ENCODE data around the gene MLLT10.
"Not testable (repeated sequence)": the region's sequence is repeated elsewhere in the genome, so short reads cannot be mapped to it uniquely, and the experiment has no call there.

Gene MLLT10

DNA sequence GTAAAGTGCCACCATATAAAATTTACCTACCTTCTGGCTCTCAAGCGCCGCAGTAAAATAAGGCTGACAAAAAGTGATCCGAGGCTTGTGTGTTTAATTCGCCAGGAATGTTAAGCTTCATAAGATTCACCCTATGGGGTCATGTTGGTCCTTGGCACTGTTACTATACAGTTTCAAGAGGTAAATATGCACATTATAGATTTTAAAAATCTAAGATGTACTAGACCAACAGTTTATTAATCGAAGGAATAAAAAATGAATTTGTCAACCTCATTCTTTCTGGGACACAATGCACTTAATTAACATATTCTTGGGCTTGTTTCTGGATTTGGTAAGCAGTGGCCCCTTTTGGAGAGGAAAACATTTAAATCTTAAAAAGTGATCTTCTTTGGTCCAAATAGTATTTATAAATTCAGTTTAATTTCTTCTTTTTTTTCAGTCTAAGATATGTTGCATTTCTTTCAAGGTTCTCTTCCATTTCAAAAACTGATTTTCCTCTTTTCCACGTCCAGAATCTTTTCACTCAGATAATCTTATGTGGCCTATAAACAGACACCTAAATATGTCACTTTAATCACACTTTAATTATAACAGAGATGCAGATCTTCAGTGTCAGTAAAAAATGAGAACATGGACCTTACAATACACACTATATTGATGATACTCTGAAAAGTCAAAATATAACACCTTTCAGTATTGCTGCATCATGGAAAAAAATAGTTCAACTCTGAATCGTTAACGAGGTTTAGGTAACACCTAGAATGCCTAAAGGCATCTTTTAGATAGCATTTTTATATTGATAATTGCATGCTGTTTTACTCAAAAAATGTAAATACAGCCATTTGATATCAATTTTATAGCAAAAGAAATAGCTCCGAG is 4.8 kb upstream of the MLLT10 start:
- DNase-seq = no peak

DNA sequence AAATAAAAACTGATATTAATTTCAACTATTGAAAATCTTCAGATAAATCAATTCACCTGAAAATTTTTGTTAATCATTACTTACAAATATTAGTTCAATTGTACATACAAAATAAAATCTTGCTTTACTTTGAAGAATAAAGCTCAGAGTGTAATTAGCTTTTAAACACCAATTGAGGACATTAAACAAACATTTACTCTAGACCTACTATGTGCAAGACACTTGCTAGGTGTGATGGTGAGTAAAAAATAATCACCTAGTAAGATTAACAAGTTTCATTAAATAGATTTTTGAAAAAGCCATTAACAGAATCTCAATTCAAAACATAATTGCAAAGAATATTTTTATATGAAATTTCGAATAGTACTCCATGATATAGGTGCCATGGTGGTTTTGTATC is 3.9 kb upstream of the MLLT10 start:
- no peak for DNase-seq

- DNase-seq = no peak
These were observed 3.4 kb upstream of the MLLT10 start for GRCh38 chr10:21530641-21531040.

GRCh38 chr10:21531164-21531563 is 2.9 kb upstream of the MLLT10 start:
- no peak for DNase-seq

DNA sequence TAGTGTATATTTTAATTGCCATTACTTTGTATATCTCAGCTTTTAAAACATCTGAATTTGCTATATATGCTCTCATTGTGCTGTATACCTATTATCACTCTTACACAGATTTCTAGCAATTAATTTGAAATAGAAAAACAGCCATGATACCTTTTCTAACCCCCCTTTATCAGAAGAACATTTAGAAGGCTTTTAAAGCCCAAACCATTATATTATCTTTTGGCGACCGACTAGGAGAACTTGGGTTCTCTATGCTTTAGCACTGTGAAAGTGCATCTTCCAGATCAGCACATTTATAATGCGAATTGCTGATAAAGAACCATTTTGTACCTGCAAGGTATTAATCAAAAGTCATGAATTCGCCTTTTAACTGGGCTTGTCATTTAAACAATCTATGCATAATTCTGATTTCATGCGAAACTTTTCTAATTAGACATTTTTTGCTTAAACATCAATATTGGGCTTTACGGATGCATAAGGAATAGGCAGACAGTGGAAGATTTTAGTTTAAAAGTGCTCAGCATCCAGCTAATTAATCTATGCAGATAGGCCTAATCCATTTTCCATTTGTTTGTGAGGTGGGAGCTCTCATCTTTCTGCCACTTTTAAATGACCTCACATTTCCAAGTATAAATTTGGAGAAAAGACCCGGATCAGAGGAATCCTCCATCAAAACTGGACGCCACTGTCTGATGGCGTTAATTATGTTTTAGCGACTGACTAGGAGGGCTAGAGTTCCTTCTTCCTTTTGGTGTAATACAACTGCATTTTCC is 1.2 kb upstream of the MLLT10 start:
- DNase-seq = no peak

GRCh38 chr10:21534280-21534586 is 201 bp downstream of the MLLT10 start:
- DNase-seq = no peak

GRCh38 chr10:21534604-21535493 is 817 bp downstream of the MLLT10 start:
- DNase-seq = peak; percentile 77

- DNase-seq = no peak
These were observed 1.5 kb downstream of the MLLT10 start for GRCh38 chr10:21535494-21535965.

GRCh38 chr10:21535976-21536375 is 1.9 kb downstream of the MLLT10 start:
- DNase-seq = not testable (repeated sequence)

DNA sequence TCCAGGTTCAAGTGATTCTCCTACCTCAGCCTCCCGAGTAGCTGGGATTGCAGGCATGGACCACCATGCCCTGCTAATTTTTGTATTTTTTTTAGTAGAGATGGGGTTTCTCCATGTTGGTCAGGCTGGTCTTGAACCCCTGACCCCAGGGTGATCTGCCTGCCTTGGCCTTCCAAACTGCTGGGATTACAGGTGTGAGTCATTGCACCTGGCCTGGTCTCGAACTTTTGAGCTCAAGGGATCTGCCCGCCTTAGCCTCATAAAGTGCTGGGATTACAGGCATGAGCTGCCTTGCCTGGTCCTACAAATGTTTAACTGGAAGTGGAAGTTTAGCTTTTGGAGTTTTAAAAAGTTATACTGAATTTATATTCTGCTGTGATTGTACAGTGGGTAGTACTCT is 2.8 kb downstream of the MLLT10 start:
- no peak for DNase-seq

DNA sequence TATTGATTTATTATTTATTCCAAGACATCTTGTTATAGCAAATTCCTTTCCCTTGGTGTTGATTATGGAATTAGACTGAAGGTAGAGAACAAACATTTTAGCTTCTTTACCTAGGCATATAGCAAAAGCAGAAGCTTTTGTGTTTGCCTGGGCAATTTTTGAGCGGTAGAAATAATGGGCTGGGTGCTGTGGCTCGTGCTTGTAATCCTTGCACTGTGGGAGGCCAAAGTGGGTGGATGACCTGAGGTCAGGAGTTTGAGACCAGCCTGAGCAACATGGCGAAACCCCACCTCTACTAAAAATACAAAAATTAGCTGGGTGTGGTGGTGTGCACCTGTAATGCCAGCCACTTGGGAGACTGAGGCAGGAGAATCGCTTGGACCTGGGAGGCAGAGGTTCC is 6.7 kb downstream of the MLLT10 start:
- DNase-seq = not testable (repeated sequence)

GRCh38 chr10:21547246-21547645 is 13.2 kb downstream of the MLLT10 start:
- no peak for DNase-seq

GRCh38 chr10:21552638-21553037 is 18.6 kb downstream of the MLLT10 start:
- DNase-seq = no peak

DNA sequence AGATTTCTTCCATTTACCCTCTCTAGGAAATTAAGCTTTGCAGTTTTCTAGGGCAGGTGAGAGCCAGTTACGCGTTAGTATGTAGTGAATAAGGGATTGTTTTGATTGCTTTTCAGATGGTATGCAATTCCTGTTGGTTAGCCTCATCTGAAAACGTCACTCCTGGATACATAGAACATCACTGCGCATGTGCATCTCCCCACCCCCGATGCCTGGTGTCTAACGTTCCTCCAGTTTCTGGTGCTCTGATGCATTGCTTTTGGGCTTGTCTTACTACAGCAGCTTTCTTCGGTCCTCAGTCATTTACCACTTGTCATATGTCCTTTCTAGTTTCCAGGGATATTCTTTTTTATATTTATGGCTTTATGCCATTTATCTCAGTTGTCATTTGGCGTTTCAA is 22.5 kb downstream of the MLLT10 start:
- no peak for DNase-seq

DNA sequence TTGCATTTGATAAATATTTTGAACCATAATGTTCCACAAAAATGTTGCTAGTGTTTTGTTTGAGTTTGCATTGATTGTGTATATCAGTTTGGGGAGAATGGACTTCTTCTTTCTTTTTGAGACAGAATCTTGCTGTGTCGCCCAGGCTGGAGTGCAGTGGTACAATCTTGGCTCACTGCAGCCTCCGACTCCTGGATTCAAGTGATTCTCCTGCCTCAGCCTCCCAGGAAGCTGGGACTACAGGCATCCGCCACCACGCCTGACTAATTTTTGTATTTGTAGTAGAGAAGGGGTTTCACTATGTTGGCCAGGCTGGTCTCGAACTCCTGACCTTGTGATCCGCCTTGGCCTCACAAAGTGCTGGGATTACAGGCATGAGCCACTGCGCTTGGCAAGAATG is 25.0 kb downstream of the MLLT10 start:
- DNase-seq = not testable (repeated sequence)

DNA sequence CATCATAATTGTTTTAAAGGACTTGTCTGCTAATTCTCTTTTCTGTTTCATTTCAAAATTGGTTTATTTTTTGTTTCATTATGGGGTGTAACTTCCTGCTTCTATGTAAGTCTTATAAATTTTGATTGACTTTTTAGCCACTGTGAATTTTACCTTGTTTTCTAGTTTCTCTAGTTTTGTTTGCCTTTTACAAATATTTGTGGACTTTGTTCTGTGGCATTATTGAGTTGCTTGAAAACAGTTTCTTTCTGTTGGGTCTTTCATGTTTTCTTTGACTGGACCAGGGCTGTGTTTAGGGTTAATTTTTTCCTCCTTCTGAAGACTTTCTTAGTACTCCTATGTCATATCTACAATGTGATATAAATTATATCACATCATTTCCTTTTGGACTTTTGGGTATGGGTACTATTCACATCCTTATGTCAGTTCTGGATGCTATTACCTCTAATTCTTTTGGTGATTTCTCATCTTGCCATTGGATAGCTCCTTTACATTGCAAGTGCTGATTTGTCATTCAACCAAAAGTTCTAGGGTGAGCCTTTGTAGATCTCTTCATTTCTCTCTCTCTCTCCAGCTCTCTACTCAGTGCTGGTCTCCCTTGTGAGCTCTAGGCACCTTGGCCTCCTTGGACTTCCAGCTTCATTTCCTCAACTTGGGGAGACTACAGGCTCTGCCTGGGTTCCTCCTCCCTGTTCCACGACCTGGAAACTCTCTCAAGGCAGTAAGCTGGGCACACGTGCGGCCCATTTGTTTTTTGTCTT is 36.9 kb downstream of the MLLT10 start:
- DNase-seq = no peak

GRCh38 chr10:21572578-21572977 is 38.5 kb downstream of the MLLT10 start:
- no peak for DNase-seq

- not testable (repeated sequence) for DNase-seq
These were observed 40.5 kb downstream of the MLLT10 start for GRCh38 chr10:21574514-21574913.

DNA sequence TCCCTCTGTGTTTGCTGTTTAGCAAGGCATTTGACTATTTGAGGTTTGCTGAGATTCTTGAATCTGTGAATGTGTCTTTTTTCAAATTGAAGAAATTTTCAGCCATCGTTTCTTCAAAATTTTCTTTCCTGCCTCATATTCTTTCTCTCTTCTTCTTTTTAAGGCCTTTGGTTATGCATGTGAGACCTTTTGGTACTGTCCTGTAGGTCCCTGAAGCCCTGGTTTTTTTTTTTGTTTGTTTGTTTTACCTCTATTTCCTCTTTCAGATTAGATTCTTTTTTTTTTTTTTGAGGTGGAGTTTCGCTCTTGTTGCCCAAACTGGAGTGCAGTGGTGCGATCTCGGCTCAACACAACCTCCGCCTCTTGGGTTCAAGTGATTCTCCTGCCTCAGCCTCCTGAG is 45.3 kb downstream of the MLLT10 start:
- no peak for DNase-seq

GRCh38 chr10:21581421-21581834 is 47.4 kb downstream of the MLLT10 start:
- DNase-seq = not testable (repeated sequence)

DNA sequence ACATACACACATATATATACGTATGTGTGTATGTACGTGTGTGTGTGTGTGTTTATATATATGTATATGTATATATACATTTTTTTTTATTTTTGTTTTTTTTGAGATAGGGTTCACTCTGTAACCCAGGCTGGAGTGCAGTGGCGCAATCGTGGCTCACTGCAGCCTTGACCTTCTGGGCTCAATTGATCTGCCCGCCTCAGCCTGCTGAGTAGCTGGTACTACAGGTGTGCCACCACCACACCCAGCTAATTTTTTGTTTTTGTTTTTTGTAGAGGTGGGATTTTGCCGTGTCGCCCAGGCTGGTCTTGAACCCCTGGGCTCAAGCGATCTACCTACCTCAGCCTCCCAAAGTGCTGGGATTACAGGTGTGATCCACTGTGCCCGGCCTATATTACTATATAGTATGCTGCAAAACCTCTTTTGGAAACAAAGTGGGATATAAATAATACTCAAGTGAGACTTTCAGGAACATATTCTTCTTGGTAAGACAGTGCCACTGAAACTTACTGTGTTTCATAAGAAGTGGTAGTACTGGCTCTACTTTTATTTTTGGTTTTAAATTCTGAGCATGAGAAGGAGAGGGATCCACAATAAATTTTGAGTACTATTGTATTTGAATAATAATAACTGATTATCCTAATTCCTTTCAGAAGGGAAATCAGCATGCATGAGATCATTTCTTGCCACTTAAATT is 51.0 kb downstream of the MLLT10 start:
- DNase-seq = no peak

DNA sequence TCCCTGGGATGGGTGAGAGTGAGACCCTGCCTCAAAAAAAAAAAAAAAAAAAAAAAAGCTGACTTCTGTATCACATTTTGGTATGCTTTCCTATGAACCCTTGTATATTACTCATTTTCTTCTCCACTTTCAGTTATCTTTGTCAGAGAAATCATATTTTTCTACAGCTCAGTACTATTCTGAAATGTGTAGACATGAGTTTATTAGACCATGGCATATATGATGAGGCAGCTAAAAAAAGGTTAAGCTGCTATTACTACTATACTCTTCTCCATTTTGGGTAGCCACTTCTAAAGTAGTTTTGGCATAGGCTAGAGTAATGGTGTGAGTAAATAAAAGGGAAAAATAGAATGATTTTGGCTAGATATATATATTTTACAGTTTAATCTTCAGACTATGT is 53.4 kb downstream of the MLLT10 start:
- no peak for DNase-seq
